ENCODE data around the gene TUSC2. TPM values are rescaled to one million over a fixed set of nuclear protein-coding genes. Genes with fewer than 3 reads are reported as not detected.
A peak's percentile ranks its signal among the peaks of the same experiment; 100 is the strongest.

The TUSC2 gene, protein sequence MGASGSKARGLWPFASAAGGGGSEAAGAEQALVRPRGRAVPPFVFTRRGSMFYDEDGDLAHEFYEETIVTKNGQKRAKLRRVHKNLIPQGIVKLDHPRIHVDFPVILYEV
- 10 to 100 TPM; 16.0 to 42.9 (median 27.4) TPM for total RNA-seq

DNA sequence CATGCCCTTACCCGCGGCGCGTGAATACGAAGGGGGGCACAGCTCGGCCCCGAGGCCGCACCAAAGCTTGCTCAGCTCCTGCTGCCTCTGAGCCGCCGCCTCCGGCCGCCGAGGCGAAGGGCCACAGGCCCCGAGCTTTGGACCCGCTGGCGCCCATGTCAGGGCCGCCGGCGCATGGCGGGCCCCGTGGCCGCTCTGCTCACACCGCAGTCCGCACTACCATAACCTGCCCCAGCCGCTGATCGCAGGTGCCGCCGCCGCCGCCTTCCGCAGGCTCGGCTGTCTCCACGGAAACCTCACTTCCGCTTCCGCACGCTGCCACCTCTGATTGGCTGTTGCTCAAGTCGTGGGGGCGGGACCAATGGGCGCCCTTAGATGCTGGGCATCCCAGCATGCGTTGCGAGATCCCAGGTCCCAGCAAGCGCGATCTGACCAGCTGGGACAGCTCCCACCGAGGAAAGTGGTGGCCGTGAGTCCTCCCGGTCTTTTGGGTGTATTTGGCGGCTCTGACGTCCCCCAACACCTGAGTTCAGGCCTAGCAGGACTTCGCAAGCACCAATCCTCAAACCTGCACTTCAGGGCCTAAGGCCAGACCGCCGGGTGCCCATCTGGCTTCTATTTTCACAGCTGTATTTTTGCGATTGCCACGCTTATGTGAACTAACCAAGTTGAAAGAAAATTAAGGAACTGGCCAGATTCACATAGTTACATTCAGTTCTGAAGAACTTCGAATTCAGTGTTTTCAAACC lies at the start of gene TUSC2:
Gene TUSC2 (minus strand): TSS at position 281 of the 749 bp plus-strand sequence. CDS start 124 bp downstream, at position 157.
- Histone ChIP-seq H3K27ac (peak within 1 kb of the TSS; percentile 85 to 93 (median 90)), H3K4me3 (peak within 1 kb of the TSS; percentile 83 to 94 (median 86)), H3K27me3 (no peaks in the 10 kb centered on the region), H3K9me3 (no peaks in the 10 kb centered on the region), H3K36me3 (peaks cover 24 to 60% (median 26%) of the 10 kb centered on the region in 3 donors), H3K4me1 (peaks cover 26 to 72% (median 29%) of the 10 kb centered on the region in 3 donors)
- intact Hi-C loops (cut with DNase I): loop anchor here (10.0 kb wide), 1 partner anchor 53 kb away; the partner anchor contains the start of gene LSMEM2
- WGBS, 2 donors: 1 to 7% methylated on average over 12 to 30 of the region's 55 CpGs
- peak; percentile 78 for DNase-seq
- peak in 3 of 4 donors; percentile 62 to 81 (median 78) for TF ChIP-seq POLR2A (IDR thresholded peaks at IDR 0.05)
- TF ChIP-seq, protein P1, sequence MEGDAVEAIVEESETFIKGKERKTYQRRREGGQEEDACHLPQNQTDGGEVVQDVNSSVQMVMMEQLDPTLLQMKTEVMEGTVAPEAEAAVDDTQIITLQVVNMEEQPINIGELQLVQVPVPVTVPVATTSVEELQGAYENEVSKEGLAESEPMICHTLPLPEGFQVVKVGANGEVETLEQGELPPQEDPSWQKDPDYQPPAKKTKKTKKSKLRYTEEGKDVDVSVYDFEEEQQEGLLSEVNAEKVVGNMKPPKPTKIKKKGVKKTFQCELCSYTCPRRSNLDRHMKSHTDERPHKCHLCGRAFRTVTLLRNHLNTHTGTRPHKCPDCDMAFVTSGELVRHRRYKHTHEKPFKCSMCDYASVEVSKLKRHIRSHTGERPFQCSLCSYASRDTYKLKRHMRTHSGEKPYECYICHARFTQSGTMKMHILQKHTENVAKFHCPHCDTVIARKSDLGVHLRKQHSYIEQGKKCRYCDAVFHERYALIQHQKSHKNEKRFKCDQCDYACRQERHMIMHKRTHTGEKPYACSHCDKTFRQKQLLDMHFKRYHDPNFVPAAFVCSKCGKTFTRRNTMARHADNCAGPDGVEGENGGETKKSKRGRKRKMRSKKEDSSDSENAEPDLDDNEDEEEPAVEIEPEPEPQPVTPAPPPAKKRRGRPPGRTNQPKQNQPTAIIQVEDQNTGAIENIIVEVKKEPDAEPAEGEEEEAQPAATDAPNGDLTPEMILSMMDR (IDR thresholded peaks at IDR 0.05): peak in 2 of 6 experiments; percentile 11 to 36

DNA sequence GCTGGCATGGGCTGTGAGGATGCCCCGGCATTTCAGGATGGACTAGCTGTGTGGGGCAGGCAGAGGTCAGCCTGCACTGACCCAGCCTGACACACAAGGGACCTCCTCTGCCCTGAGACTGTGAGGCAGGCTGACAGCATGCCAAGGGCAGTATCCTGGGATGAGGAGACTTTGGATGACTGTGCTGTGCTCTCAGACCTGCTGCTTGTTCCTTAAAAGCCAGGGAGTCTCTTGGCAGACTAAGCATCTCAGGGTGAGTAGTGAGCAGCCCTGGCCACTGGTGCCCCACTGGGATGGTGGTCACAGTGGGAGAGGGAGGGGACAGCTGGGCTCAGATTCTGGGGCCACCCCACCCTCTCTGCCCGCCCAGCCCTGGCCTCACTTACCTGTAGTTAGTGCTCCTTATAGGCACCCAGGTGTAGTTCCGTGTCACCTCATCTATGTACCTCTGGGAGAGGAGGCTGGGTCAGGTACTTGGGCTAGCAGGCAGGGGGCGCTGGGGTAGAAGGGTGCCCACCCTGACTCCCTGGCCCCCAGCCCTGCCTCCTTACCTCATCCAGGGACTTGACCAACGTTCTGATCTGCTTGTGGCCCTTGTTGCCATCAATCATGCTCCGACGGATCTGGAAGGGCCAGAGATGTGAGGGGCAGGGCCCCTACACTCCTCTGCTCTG lies 47.4 kb upstream of the TUSC2 start:
- no peak overlapping the region for H3K27ac ChIP-seq
- H3K4me1 ChIP-seq: no peaks in the 10 kb centered on the region
- H3K36me3 ChIP-seq: no peaks in the 10 kb centered on the region
- TF ChIP-seq, protein P1 (IDR thresholded peaks at IDR 0.05): no peak
- TF ChIP-seq POLR2A (IDR thresholded peaks at IDR 0.05): no peak
- H3K27me3 ChIP-seq: peaks cover 0 to 7% (median 0%) of the 10 kb centered on the region in 4 donors
- DNase-seq: no peak
- intact Hi-C loops (cut with DNase I): loop anchor here (10.0 kb wide), 1 partner anchor 159 kb away; no protein-coding TSS in a partner anchor
- no peak overlapping the region for H3K4me3 ChIP-seq
- no peaks in the 10 kb centered on the region for H3K9me3 ChIP-seq
- whole genome bisulfite sequencing, 2 donors: 56 to 58% methylated on average over 5 to 7 of the region's 7 CpGs

DNA sequence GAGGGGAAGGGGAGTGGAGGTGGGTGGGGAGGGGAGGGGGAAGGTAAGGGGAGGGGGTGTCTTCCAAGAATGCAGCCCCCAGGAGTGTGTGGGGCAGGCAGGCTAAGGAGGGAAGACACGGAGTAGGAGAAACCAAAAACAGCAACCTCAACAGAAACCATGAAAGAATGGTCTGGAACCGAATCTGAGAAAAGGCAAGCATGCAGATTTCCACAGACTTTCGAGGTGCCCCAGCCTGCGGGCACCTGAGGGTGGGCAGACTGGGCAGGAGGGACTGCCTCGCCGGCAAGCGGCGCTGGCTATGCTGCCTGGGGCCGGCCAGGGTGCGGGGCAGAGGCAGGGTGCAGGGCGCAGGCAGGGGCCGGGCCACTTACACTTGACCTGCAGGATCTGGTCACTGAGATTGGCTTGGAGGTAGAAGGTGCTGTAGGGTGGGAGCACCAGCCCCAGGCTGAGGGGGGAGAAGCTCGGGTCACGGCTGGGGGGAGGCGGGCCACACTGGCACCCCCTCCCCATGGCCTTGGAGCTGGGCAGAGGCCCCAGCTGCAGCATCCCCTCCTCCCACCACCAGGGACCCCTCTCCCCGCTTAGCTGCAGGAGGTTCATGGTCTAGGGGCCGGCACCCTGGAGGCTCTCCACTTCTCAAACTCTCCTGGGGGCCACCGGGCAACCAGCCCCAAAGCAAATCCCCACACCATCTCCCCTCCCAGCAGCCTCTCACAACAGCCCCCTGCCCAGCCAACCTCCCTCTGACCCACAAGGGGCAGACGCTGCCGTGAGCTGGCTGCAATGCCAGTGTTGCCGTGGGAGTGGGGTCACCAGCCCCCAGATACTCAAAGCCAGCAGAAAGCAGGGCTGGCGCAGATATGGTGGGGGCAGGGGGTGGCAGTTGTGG lies 46.6 kb upstream of the TUSC2 start:
- Histone ChIP-seq H3K4me1 (no peaks in the 10 kb centered on the region), H3K27ac (no peak overlapping the region), H3K36me3 (no peaks in the 10 kb centered on the region), H3K9me3 (no peaks in the 10 kb centered on the region), H3K27me3 (peaks cover 0 to 13% (median 0%) of the 10 kb centered on the region in 4 donors), H3K4me3 (no peak overlapping the region)
- DNase-seq: no peak
- intact Hi-C loops (cut with DNase I): loop anchor here (10.0 kb wide), 1 partner anchor 160 kb away; no protein-coding TSS in a partner anchor
- TF ChIP-seq, protein P1 (IDR thresholded peaks at IDR 0.05): no peak
- TF ChIP-seq POLR2A (IDR thresholded peaks at IDR 0.05): no peak
- WGBS, 2 donors: 60 to 65% methylated on average over 12 to 14 of the region's 22 CpGs

DNA sequence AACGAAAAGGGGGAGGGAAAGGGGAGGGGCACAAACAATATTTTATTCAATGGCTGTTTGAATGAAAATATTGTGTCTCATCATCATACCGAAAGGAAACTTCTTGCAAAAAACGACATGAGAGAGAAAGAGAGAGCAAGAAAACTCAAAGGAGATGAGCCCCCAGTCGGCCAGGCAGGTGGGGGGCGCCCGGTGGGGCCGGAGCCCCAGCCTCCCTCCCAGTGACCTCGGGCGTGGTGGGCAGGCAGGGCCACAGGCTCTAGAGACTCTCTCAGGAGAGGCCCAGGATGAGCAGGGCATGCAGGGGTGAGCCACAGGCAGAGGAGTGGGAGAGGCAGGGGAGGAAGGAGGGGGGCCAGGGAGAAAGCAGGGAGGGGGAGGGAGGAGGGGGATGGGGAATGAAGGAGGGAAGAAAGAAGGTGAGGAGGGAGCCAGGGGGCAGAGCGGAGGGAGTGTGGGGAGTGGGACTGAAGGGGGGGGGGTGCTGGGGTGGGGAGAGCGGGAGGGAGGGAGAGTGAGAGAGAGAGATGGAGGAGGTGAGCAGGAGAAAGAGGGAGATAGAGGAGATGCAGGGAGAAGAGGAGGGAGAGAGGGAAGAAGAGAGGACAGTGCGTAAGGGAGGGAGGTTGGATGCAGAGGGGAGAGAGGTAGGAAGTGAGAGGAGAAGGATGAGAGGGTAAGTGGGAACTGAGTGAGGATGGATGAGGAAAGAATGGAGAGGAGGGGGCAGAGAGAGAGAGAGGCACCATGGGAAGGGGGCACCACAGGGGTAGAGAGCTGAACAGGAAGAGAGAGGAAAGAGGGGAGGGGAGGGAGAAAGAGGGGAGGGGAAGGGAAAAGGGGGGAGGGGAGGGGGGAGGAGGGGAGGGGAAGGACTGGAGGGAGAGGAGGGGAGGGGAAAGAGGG lies 45.4 kb upstream of the TUSC2 start:
- TF ChIP-seq POLR2A (IDR thresholded peaks at IDR 0.05): no peak
- TF ChIP-seq, protein P1 (IDR thresholded peaks at IDR 0.05): no peak
- DNase-seq: no peak
- Histone ChIP-seq H3K36me3 (no peaks in the 10 kb centered on the region), H3K9me3 (no peaks in the 10 kb centered on the region), H3K27me3 (peaks cover 0 to 13% (median 0%) of the 10 kb centered on the region in 4 donors), H3K4me1 (no peaks in the 10 kb centered on the region), H3K27ac (no peak overlapping the region), H3K4me3 (no peak overlapping the region)
- intact Hi-C loops (cut with DNase I): loop anchor here (10.0 kb wide), 1 partner anchor 161 kb away; no protein-coding TSS in a partner anchor
- WGBS, 2 donors: 42 to 50% methylated on average over 12 of the region's 12 CpGs

Data from esophagus squamous epithelium (tissue), 5 donors.